ENCODE data around the gene STAT4.
A peak's percentile ranks its signal among the peaks of the same experiment; 100 is the strongest.

STAT4 gene

DNA sequence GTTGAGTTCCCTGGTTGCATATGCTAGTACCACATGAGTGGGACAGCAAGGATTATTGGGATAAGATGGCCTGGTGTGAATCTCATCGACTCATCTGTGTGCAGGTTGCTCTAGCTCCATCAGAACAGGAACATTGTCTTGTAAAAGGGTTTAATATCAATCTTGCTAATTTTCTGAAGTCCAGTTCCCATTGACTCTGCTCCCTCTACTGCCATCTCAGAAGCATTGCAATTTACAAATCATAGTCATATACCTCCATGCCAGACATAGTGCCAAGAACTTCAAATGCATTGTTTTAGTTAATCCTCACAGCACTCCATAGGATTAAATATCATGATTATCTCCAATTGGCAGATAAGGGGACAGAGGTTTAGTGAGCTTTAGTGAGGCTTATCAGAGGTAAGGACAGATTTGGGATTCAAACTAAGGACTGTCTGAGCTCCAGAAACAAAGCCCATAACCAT, 4.8 kb upstream of the STAT4 start:
- H3K4me1 ChIP-seq (ENCODE audit: control insufficient read depth, insufficient read depth, low read length) = no peaks in the 10 kb centered on the region
- H3K4me3 ChIP-seq (ENCODE audit: low read length) = no peak overlapping the region
- no peak overlapping the region for H3K9ac ChIP-seq (ENCODE audit: low read depth, low read length)
- no peaks in the 10 kb centered on the region for H3K27me3 ChIP-seq (ENCODE audit: control insufficient read depth, insufficient read depth, low read length)
- H3K9me3 ChIP-seq (replicated peaks; ENCODE audit: low read length) = no peaks in the 10 kb centered on the region
- H3K36me3 ChIP-seq (ENCODE audit: insufficient read depth, low read length) = no peaks in the 10 kb centered on the region
- H3K4me2 ChIP-seq (ENCODE audit: low read length) = no peak overlapping the region

DNA sequence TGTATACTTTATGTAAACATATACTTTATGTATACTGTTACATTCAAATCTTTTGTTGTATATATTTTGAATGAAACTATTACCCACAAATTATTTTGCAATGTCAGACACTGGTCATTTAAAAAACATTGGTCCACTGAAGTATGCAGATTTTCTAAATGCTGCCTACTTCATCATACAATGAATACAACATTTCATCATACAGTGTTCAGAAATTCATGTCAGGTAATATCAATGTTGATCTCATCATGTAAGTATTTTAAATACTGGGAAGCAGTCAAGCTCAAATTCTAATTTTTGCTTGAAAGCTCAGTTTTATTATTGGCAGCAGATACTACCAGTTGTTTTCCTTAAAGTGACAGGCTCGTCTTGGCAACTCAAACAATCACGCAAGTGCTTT, 2.9 kb upstream of the STAT4 start:
- Histone ChIP-seq H3K27me3 (ENCODE audit: control insufficient read depth, insufficient read depth, low read length) (no peaks in the 10 kb centered on the region), H3K9ac (ENCODE audit: low read depth, low read length) (no peak overlapping the region), H3K4me1 (ENCODE audit: control insufficient read depth, insufficient read depth, low read length) (peaks cover 3% of the 10 kb centered on the region), H3K36me3 (ENCODE audit: insufficient read depth, low read length) (no peaks in the 10 kb centered on the region), H3K4me2 (ENCODE audit: low read length) (no peak overlapping the region), H3K4me3 (ENCODE audit: low read length) (no peak overlapping the region), H3K9me3 (replicated peaks; ENCODE audit: low read length) (no peaks in the 10 kb centered on the region)

DNA sequence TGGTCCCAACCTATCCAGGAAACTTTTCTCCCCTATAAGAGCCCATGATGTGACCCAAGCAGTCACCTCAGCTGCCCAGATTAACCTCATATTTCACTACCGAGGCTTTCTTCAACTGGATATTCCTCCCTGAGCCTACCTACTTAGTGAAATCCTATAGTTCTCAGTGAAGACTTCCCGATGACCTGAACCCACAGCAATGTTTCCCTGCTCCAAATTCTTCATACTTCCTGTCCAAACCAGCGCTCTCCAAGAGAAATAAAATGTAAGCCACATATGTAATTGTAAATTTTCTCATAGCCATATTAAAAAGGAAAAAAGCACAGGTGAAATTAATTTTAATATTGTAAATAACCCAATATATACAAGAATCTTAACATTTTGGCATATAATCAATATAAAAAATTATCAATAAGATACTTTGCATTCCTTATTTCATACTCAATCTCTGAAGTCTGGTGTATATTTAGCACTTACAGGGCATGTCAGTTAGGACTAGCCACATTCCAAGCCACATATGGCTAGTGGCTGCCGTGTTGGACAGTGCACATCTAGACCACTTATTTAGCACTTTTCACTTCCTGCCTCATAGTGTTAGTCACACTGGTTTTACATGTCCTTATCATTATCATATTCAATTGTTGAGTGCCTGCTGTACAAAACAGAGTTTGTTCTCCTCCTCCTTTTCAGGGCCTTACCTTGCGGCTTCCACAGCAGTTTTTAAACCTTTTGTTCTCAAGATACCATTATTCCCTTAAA, 1.9 kb upstream of the STAT4 start:
- Histone ChIP-seq H3K4me1 (ENCODE audit: control insufficient read depth, insufficient read depth, low read length) (peaks cover 3% of the 10 kb centered on the region), H3K9ac (ENCODE audit: low read depth, low read length) (no peak overlapping the region), H3K4me2 (ENCODE audit: low read length) (no peak overlapping the region), H3K27me3 (ENCODE audit: control insufficient read depth, insufficient read depth, low read length) (no peaks in the 10 kb centered on the region), H3K4me3 (ENCODE audit: low read length) (no peak overlapping the region), H3K36me3 (ENCODE audit: insufficient read depth, low read length) (no peaks in the 10 kb centered on the region), H3K9me3 (replicated peaks; ENCODE audit: low read length) (no peaks in the 10 kb centered on the region)

DNA sequence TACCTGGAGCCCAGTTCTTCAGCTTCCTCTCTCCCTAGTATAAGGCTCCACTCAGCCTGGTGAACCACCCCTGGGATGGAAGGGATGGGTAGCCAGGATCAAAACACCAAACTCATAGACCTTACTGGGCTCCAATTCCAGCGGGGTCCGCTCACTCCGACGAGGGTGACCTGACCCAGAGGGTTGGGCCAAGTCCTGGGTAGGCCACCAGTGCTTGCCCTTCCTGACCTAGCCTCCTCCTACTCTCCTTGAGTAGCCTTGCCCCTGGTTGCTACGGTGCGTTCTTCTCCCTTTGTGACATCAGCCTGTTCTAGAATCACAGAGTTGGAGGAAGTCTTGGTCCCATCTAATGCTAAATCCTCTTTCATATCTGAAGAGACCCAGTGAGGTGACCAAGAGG, 537 bp upstream of the STAT4 start:
- peak overlapping the region; percentile 97 for H3K4me2 ChIP-seq (ENCODE audit: low read length)
- H3K4me1 ChIP-seq (ENCODE audit: control insufficient read depth, insufficient read depth, low read length) = peaks cover 3% of the 10 kb centered on the region
- no peaks in the 10 kb centered on the region for H3K9me3 ChIP-seq (replicated peaks; ENCODE audit: low read length)
- H3K27me3 ChIP-seq (ENCODE audit: control insufficient read depth, insufficient read depth, low read length) = no peaks in the 10 kb centered on the region
- no peak overlapping the region for H3K9ac ChIP-seq (ENCODE audit: low read depth, low read length)
- peak overlapping the region; percentile 69 for H3K4me3 ChIP-seq (ENCODE audit: low read length)
- no peaks in the 10 kb centered on the region for H3K36me3 ChIP-seq (ENCODE audit: insufficient read depth, low read length)

DNA sequence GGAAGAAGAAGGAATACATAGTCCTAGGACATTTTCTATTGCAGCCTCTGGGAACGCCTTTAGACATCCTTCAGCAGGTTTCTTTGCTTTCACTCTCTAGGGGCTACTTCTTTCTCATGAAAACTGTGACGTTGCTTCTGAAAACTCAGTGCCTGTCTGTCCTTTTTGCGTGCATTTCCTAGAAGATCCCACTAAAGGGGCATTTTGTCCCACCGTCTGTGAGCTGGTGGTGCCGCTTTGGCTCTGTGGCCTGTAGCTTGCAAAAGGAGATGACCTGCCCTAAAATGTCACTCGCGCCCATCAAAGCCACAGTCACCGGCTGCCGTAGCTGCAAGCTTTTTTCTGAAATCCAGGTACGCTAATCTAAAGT, 579 bp downstream of the STAT4 start:
- Histone ChIP-seq H3K4me2 (ENCODE audit: low read length) (peak overlapping the region; percentile 97), H3K36me3 (ENCODE audit: insufficient read depth, low read length) (no peaks in the 10 kb centered on the region), H3K4me1 (ENCODE audit: control insufficient read depth, insufficient read depth, low read length) (peaks cover 3% of the 10 kb centered on the region), H3K9me3 (replicated peaks; ENCODE audit: low read length) (no peaks in the 10 kb centered on the region), H3K27me3 (ENCODE audit: control insufficient read depth, insufficient read depth, low read length) (no peaks in the 10 kb centered on the region), H3K9ac (ENCODE audit: low read depth, low read length) (peak overlapping the region; percentile 60), H3K4me3 (ENCODE audit: low read length) (peak overlapping the region; percentile 69)

DNA sequence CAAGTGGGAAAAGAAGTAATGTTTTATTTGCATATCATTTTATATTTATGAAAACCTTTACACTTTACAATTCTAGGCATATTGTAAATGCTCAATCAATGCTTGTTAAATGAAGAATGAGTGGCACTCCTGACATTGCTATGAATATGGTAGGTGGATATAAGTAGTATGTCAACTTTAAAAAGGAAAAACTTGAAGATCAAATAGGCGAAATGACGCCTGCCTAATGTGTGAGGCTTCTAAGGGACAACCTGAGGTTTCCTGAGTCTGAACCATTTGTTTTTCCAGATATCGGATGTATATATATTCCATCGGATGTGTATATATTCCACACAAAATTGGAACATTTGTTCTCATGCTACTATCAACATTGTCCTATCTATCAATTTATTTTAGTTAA, 1.4 kb downstream of the STAT4 start:
- Histone ChIP-seq H3K9me3 (replicated peaks; ENCODE audit: low read length) (no peaks in the 10 kb centered on the region), H3K36me3 (ENCODE audit: insufficient read depth, low read length) (no peaks in the 10 kb centered on the region), H3K27me3 (ENCODE audit: control insufficient read depth, insufficient read depth, low read length) (no peaks in the 10 kb centered on the region), H3K4me2 (ENCODE audit: low read length) (no peak overlapping the region), H3K4me3 (ENCODE audit: low read length) (no peak overlapping the region), H3K4me1 (ENCODE audit: control insufficient read depth, insufficient read depth, low read length) (peaks cover 3% of the 10 kb centered on the region), H3K9ac (ENCODE audit: low read depth, low read length) (no peak overlapping the region)

DNA sequence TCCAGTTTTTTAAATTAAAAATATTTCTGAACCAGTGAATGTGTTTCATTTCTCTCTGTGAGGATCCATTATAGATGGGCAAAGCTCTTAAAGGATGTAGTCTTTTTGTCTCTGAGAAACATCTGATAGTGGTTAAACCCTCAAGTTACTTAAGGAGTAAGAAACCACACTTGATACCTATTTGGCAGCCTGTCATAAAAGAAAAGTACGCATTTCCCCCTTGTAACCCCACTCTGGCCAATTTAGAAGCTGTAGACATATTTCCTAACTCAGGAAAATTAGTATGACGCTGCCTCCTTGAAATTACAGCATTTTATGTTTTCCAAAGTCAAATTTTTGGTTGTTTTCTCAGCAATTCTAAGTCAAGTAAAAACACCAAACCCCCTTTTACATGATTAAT, 2.0 kb downstream of the STAT4 start:
- Histone ChIP-seq H3K36me3 (ENCODE audit: insufficient read depth, low read length) (no peaks in the 10 kb centered on the region), H3K4me2 (ENCODE audit: low read length) (no peak overlapping the region), H3K4me1 (ENCODE audit: control insufficient read depth, insufficient read depth, low read length) (peaks cover 3% of the 10 kb centered on the region), H3K4me3 (ENCODE audit: low read length) (no peak overlapping the region), H3K27me3 (ENCODE audit: control insufficient read depth, insufficient read depth, low read length) (no peaks in the 10 kb centered on the region), H3K9ac (ENCODE audit: low read depth, low read length) (no peak overlapping the region), H3K9me3 (replicated peaks; ENCODE audit: low read length) (no peaks in the 10 kb centered on the region)

DNA sequence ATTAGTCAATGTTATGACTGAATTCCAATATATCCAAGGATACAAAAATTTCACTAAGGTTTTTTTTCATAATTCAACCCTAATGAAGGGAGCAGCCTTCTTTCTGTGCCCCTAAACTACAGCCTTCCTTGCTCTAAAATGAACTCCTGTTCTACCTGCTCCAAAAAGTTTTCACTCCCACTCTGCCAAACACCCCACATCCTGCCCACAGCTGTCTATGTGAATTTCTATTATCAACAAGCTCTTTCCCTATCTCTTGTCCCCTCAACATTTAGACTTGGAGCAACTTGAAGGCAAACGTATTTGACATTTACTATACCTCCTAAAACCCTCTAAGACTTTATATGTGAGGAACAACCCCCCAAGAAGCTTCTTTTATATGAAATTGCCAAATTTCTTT, 2.5 kb downstream of the STAT4 start:
- no peak overlapping the region for H3K4me2 ChIP-seq (ENCODE audit: low read length)
- H3K4me1 ChIP-seq (ENCODE audit: control insufficient read depth, insufficient read depth, low read length) = peaks cover 3% of the 10 kb centered on the region
- no peaks in the 10 kb centered on the region for H3K9me3 ChIP-seq (replicated peaks; ENCODE audit: low read length)
- no peaks in the 10 kb centered on the region for H3K27me3 ChIP-seq (ENCODE audit: control insufficient read depth, insufficient read depth, low read length)
- H3K4me3 ChIP-seq (ENCODE audit: low read length) = no peak overlapping the region
- H3K36me3 ChIP-seq (ENCODE audit: insufficient read depth, low read length) = no peaks in the 10 kb centered on the region
- no peak overlapping the region for H3K9ac ChIP-seq (ENCODE audit: low read depth, low read length)

DNA sequence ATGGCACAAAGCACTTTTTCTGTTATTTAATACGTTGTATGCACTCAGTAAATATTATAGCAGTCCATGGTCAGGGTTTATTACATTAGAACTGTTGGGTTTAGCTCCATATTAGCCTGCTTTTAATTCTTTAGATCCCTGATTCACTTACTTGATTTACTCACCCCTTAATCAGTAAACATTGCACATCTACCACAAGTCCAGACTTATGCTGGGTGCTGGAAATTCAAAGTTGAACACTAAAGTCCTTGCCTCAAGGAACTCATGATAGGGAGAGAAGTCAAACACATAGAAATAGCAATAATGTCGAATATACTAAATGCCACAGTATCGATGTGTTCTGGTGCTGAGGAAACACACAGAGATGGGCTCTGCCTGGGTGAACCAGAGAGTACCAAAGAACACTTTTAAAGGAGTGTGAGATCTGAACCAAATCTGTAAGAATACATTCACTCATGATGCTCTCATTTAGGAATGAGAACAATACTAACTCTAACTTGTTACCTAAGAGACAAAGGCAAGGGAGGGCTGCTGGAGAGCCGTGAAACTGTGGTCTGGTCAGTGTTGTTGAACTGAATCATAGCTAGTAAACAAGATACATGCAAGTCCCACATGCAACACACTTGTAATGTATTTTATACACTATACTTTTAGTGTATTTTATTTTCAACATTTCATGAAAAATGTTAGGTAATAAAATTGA, 4.9 kb downstream of the STAT4 start:
- H3K9me3 ChIP-seq (replicated peaks; ENCODE audit: low read length) = no peaks in the 10 kb centered on the region
- peaks cover 3% of the 10 kb centered on the region for H3K4me1 ChIP-seq (ENCODE audit: control insufficient read depth, insufficient read depth, low read length)
- no peaks in the 10 kb centered on the region for H3K36me3 ChIP-seq (ENCODE audit: insufficient read depth, low read length)
- H3K9ac ChIP-seq (ENCODE audit: low read depth, low read length) = no peak overlapping the region
- no peak overlapping the region for H3K4me2 ChIP-seq (ENCODE audit: low read length)
- H3K4me3 ChIP-seq (ENCODE audit: low read length) = no peak overlapping the region
- no peaks in the 10 kb centered on the region for H3K27me3 ChIP-seq (ENCODE audit: control insufficient read depth, insufficient read depth, low read length)

DNA sequence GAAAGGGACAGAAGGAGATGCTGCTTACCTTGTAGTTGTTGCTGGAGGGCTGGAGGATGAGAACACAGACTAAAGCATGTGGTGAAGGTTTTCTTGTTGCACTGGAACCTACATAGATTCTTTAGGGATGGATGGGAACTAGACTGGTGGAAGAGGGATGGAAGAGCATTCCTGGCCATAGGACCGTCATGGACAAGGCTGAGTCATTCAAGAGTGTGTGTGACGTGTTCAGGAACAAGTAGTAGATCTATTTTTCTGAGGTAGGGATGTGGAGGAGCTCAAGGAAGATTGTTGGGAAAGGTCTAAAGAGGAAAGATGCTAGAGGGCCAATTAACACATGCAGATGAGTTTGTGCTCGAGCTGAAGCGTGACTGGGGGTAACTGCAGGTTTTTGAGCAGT, 6.6 kb downstream of the STAT4 start:
- Histone ChIP-seq H3K4me1 (ENCODE audit: control insufficient read depth, insufficient read depth, low read length) (no peaks in the 10 kb centered on the region), H3K4me3 (ENCODE audit: low read length) (no peak overlapping the region), H3K4me2 (ENCODE audit: low read length) (no peak overlapping the region), H3K9ac (ENCODE audit: low read depth, low read length) (no peak overlapping the region), H3K27me3 (ENCODE audit: control insufficient read depth, insufficient read depth, low read length) (no peaks in the 10 kb centered on the region), H3K9me3 (replicated peaks; ENCODE audit: low read length) (no peaks in the 10 kb centered on the region), H3K36me3 (ENCODE audit: insufficient read depth, low read length) (no peaks in the 10 kb centered on the region)

DNA sequence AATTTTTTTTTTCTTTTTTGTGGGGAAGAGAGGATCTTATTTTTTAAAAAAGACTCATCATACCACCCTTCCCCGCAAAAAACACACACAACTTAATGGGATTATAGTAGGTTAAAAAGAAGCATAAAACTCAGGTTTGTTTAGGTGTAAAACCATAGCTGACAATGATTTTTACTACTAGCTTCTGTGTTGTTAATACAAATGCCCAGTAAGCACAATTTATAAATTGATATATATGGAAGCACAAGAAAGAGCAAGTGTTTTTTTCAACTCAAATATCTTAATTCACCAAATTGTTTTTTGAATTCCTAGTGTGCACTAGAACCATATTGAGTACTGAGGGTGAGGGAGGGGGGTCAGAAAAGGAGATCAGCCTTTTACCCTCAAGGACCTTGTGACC, 7.0 kb downstream of the STAT4 start:
- no peaks in the 10 kb centered on the region for H3K9me3 ChIP-seq (replicated peaks; ENCODE audit: low read length)
- H3K4me1 ChIP-seq (ENCODE audit: control insufficient read depth, insufficient read depth, low read length) = no peaks in the 10 kb centered on the region
- H3K4me2 ChIP-seq (ENCODE audit: low read length) = no peak overlapping the region
- H3K4me3 ChIP-seq (ENCODE audit: low read length) = no peak overlapping the region
- no peaks in the 10 kb centered on the region for H3K27me3 ChIP-seq (ENCODE audit: control insufficient read depth, insufficient read depth, low read length)
- H3K9ac ChIP-seq (ENCODE audit: low read depth, low read length) = no peak overlapping the region
- H3K36me3 ChIP-seq (ENCODE audit: insufficient read depth, low read length) = no peaks in the 10 kb centered on the region

DNA sequence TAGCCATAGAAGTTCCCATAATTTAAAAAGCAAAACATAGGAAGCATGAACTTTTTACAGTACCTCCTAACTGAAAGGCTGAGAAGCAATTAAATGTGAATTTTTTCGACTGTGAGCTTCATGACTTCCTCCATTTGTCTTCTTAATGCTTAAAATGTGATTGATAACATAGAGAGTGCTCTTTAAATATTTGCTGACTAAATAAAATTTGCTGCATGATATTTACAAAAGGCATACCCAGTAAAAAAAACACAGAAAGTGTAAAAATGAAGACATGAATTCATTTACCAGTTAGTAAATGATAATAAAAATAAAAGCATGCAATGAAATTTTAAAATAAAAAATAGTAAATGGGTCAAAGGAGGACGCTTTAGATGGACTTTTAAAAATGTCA, 21.9 kb downstream of the STAT4 start:
- Histone ChIP-seq H3K36me3 (ENCODE audit: insufficient read depth, low read length) (no peaks in the 10 kb centered on the region), H3K9me3 (replicated peaks; ENCODE audit: low read length) (no peaks in the 10 kb centered on the region), H3K4me3 (ENCODE audit: low read length) (no peak overlapping the region), H3K4me1 (ENCODE audit: control insufficient read depth, insufficient read depth, low read length) (no peaks in the 10 kb centered on the region), H3K9ac (ENCODE audit: low read depth, low read length) (no peak overlapping the region), H3K4me2 (ENCODE audit: low read length) (no peak overlapping the region), H3K27me3 (ENCODE audit: control insufficient read depth, insufficient read depth, low read length) (no peaks in the 10 kb centered on the region)
